Thymus (tissue), 11 donors: ENCODE measurements around the gene NTM. TPM values are rescaled to one million over a fixed set of nuclear protein-coding genes. Genes with fewer than 3 reads are reported as not detected.

ENCODE experiments used
- DNase-seq, 9 donors: peaks; one replicate each; pipeline ENCODE4 v3.0.0-alpha.2; 2013; ENCODE audit warnings: low spot score in 9 of 9, low read depth in 6 of 9, missing footprints in 1 of 9
- H3K27ac ChIP-seq, 2 donors: one replicate each; pipeline ENCODE4 v1.5.1; 2013; ENCODE audit warnings: control low read depth in 1 of 2, low read depth in 1 of 2, low read length in 1 of 2, mild to moderate bottlenecking in 1 of 2, moderate library complexity in 1 of 2
- H3K27me3 ChIP-seq, 2 donors: one replicate each; pipeline ENCODE4 v1.5.1; 2013; ENCODE audit warnings: low read length in 1 of 2; ENCODE audit not compliant: control insufficient read depth in 2 of 2, insufficient read depth in 1 of 2
- H3K36me3 ChIP-seq, 2 donors: one replicate each; pipeline ENCODE4 v1.5.1; 2013; ENCODE audit warnings: low read length in 1 of 2, mild to moderate bottlenecking in 1 of 2, moderate library complexity in 1 of 2; ENCODE audit not compliant: control insufficient read depth in 2 of 2, insufficient read depth in 2 of 2
- H3K4me1 ChIP-seq, 2 donors: one replicate each; pipeline ENCODE4 v1.5.1; 2013; ENCODE audit warnings: low read length in 2 of 2; ENCODE audit not compliant: control insufficient read depth in 2 of 2, insufficient read depth in 2 of 2
- H3K4me3 ChIP-seq, 2 donors: one replicate each; pipeline ENCODE4 v1.5.1; 2013; ENCODE audit warnings: low read length in 2 of 2, control low read depth in 1 of 2, mild to moderate bottlenecking in 1 of 2
- H3K9me3 ChIP-seq, 2 donors: one replicate each; pipeline ENCODE4 v1.5.1; 2013; ENCODE audit warnings: low read length in 1 of 2, mild to moderate bottlenecking in 1 of 2; ENCODE audit not compliant: control insufficient read depth in 2 of 2, insufficient read depth in 1 of 2
- WGBS: extraction: QIAGEN DNeasy Blood & Tissue Kit; methylation state at CpG from one replicate; pipeline ENCODE4 v1.1.7; 2013; 5-methylcytosine and 5-hydroxymethylcytosine counted together
- polyA plus RNA-seq: library from polyadenylated mRNA; stranded (reverse); fragments of 200-250 nt; gene quantifications from one replicate; pipeline ENCODE4 v1.2.3, GENCODE V29; 2013
- total RNA-seq: library from RNA; stranded (reverse); fragments of 120-200 nt; gene quantifications from one replicate; pipeline ENCODE4 v1.2.4, GENCODE V29; 2013
- donor health status: healthy.

The NTM gene
- total and polyA plus RNA-seq, 2 donors, result 0.18 to 0.47 TPM

DNA sequence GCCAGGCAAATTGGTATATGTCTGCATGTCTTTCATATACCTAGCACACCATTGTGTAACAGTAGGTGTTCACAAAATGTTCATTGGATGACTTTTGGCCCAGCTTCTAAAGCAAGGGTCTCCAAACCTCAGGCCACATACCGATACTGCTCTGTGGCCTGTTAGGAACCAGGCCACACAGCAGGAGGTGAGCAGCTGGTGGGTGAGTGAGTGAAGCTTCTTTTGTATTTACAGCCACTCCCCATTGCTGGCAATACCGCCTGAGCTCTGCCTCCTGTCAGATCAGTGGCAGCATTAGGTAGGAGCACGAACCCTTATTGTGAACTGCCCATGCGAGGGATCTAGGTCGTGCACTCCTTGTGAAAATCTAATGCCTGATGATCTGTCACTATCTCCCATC, 836.6 kb downstream of the NTM start:
- DNase-seq, result no peak
- no peaks in the 10 kb centered on the region for H3K27me3 ChIP-seq
- no peaks in the 10 kb centered on the region for H3K9me3 ChIP-seq
- no peak overlapping the region for H3K27ac ChIP-seq
- 92% methylated on average over 5 of the region's 5 CpGs for WGBS
- H3K4me1 ChIP-seq, result no peaks in the 10 kb centered on the region
- no peak overlapping the region for H3K4me3 ChIP-seq
- no peaks in the 10 kb centered on the region for H3K36me3 ChIP-seq

DNA sequence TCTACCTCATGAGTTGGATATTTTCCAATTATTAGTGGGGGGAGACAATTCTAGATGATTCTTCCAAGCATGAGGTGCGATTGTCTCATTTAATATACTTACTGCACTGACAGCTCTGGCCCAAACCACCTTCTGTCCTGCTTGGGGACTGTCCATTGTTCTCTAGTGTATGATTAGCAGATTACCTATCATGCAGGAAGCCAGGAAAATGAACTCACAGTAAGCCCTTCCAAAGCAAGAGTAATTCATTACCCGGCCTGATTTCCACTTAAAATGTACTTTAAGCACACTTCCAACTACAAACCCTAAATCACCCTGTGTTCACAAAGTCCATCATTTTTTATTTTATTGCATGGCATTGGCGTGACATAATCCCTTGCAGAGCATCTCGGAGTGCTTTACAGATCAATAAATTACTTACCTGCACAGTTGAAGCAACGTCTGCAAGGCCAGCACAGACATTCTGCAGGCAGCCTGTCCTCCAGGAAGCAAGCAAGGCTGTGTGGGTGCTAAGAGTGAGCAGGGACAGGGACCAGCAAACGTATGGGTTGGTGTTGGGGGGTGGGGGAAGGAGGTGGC, 838.2 kb downstream of the NTM start:
- no peak overlapping the region for H3K27ac ChIP-seq
- H3K9me3 ChIP-seq, result no peaks in the 10 kb centered on the region
- H3K4me1 ChIP-seq, result no peaks in the 10 kb centered on the region
- H3K36me3 ChIP-seq, result no peaks in the 10 kb centered on the region
- 76% methylated on average over 6 of the region's 6 CpGs for WGBS
- DNase-seq, result no peak
- no peak overlapping the region for H3K4me3 ChIP-seq
- no peaks in the 10 kb centered on the region for H3K27me3 ChIP-seq

DNA sequence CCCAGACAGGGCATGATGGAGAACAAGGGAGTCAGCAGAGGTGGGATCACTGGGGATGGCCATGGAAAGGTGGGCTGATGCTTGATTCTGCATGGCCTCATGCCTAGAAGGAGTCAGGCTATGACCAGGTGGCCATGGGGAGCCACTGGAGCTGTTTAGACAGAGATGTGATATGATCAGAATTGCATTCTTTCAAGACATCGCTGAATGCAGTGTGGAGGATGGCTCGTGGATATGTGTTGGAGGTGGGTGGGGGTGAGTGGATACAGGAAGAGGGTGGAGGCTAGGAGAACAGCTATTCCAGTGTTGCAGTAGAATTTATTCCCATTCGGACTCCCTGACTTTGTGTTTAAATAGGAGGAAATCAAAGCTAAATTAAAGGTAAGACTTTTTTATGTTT, 841.1 kb downstream of the NTM start:
- H3K36me3 ChIP-seq, result no peaks in the 10 kb centered on the region
- no peaks in the 10 kb centered on the region for H3K27me3 ChIP-seq
- DNase-seq, result no peak
- no peak overlapping the region for H3K27ac ChIP-seq
- no peaks in the 10 kb centered on the region for H3K4me1 ChIP-seq
- no peaks in the 10 kb centered on the region for H3K9me3 ChIP-seq
- no peak overlapping the region for H3K4me3 ChIP-seq
- 87% methylated on average over 3 of the region's 3 CpGs for WGBS

DNA sequence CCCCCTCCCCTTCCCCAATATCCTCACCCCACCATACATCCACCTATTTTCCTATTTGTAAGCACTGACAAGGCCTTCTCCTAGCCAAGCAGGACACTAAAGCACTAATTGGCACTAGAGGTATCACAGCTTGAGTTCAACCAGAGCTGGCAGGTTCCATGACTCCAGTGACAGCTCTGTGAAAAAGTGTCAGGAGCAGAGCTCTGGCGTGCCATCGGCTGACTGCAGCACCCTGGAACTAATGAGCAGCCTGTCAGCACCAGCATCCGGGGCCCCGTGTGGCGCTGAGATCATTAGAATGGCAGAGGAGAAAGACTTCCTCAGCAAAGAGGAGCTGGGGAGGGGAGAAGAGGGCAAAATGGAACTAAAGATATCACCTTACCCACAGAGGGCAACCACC, 847.4 kb downstream of the NTM start:
- 90% methylated on average over 5 of the region's 5 CpGs for WGBS
- Histone ChIP-seq H3K4me1 (no peaks in the 10 kb centered on the region), H3K36me3 (no peaks in the 10 kb centered on the region), H3K4me3 (no peak overlapping the region), H3K9me3 (no peaks in the 10 kb centered on the region), H3K27ac (no peak overlapping the region), H3K27me3 (no peaks in the 10 kb centered on the region)
- DNase-seq, result no peak

DNA sequence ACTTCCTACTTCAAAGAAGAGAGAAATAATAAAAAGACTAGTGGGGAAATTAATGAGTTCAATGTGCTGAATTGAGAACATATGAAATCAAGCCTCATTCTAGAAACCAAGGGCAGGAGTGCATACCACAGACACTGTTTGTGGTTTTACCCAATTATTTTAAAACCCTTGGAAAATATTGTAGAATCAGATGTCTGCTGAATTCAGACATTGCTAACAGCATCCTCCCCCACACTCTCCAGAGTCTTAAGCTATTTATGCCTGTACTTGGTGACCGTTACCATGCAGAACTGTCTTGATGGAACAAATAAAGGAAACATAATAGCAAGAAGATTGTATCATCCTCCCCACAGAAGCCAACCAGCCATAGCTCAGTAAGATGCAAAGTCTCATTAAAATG, 850.1 kb downstream of the NTM start:
- Histone ChIP-seq H3K4me1 (no peaks in the 10 kb centered on the region), H3K4me3 (no peak overlapping the region), H3K9me3 (no peaks in the 10 kb centered on the region), H3K36me3 (no peaks in the 10 kb centered on the region), H3K27ac (no peak overlapping the region), H3K27me3 (no peaks in the 10 kb centered on the region)
- 94% methylated on average over 1 of the region's 1 CpG for WGBS
- no peak for DNase-seq

DNA sequence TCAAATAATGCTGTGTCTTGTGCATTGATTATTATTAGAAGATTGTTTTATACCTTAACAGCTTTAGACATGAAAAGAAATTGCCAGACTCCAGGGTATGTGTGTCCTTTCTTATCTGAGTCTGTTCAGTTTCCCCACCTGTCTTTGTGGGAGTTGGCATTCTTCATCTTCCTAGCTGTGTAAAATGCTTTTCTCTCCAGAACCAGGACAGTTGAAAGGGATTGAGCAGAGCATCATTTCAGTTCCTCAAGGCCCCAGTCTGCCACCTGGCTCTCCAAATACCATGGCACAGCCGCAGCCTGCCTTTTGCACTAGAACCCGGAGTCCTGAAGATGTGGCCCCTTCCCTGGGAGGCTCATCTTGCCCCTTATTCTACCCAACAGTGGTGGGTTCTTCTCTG, 851.9 kb downstream of the NTM start:
- H3K27me3 ChIP-seq, result no peaks in the 10 kb centered on the region
- H3K4me3 ChIP-seq, result no peak overlapping the region
- no peaks in the 10 kb centered on the region for H3K36me3 ChIP-seq
- 86% methylated on average over 2 of the region's 2 CpGs for WGBS
- H3K9me3 ChIP-seq, result no peaks in the 10 kb centered on the region
- H3K4me1 ChIP-seq, result no peaks in the 10 kb centered on the region
- H3K27ac ChIP-seq, result no peak overlapping the region
- no peak for DNase-seq

DNA sequence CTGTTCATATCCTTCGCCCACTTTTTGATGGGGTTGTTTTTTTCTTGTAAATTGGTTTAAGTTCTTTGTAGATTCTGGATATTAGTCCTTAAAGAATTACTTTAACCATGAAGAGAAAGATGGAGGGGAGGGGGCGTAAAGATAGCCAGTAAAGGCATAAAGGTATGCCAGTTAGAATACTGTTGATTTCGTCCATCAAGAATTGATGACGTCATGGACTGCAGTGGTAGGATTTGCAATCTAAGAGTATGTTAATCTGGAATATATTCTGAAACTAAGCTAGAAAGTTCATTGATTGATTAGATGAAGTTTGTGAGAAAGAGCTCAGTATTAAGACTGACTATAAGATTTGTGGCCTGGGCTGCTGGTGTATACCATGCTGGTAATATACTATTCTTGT, 856.1 kb downstream of the NTM start:
- no peak for DNase-seq
- Histone ChIP-seq H3K4me3 (no peak overlapping the region), H3K36me3 (no peaks in the 10 kb centered on the region), H3K27ac (no peak overlapping the region), H3K9me3 (no peaks in the 10 kb centered on the region), H3K4me1 (no peaks in the 10 kb centered on the region), H3K27me3 (no peaks in the 10 kb centered on the region)
- 94% methylated on average over 4 of the region's 4 CpGs for WGBS

DNA sequence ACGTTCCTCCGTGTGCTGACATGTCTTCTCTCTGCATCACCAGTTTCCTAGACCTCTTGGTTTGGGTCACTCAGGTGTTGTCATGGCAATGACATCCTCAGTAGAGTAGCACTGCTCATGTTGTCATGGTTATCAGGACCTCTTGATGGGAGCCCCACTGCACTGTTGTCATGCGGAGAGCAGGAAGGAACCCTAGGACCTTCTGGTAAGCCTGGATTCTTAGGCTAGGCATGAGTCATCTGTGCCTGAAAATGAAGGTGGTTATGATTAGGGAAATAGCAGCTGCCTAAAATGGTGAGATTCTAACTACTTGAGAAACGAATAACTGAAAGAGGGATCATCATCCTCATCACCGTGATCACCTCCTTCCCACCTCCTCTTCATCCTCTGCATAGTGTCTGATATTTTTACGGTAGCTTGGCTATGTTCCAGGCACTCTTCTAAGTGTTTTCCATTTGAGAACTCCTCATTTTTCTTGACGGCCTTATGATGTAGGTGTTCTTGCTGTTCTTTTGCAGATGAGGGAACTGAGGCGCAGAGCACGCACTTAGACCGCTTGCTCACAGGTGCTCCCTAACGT, 858.4 kb downstream of the NTM start:
- no peak overlapping the region for H3K27ac ChIP-seq
- DNase-seq, result no peak
- WGBS, result 93% methylated on average over 11 of the region's 11 CpGs
- H3K27me3 ChIP-seq, result no peaks in the 10 kb centered on the region
- H3K9me3 ChIP-seq, result no peaks in the 10 kb centered on the region
- no peak overlapping the region for H3K4me3 ChIP-seq
- H3K4me1 ChIP-seq, result no peaks in the 10 kb centered on the region
- H3K36me3 ChIP-seq, result no peaks in the 10 kb centered on the region

DNA sequence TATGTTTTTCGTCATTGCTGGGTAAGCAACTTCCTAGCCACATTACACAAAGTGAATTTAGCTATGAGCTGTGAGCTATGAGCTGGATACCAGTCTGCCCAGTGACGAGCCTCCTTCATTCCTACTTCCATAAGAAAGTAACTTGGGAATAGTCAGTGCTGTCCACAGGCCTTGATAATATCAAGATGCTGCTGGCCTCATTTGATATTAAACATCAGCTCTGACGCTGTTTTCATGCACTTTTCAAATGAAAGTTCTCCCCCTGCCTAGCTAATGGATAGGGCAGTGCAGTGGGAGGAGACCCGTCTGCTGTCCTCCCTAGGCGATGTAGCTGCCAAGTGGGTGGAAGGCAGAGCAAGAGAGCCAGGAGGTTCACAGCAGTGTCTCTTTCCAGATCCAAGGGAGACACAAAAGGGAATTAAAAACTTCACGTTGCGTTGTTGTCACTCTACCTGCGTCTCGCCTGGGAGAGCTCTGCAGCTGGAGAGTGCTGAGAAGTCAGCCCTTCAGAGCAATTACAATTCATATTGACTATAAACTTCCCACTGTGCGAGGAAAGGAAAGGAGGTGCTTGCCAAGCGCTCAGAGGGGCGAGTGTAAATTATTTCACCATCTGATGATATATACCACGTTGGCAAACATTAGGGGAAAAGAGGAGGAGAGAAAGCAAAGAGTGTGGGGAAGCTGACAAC, 861.4 kb downstream of the NTM start:
- no peaks in the 10 kb centered on the region for H3K27me3 ChIP-seq
- H3K4me3 ChIP-seq, result no peak overlapping the region
- no peak for DNase-seq
- no peaks in the 10 kb centered on the region for H3K9me3 ChIP-seq
- WGBS, result 69% methylated on average over 13 of the region's 13 CpGs
- no peaks in the 10 kb centered on the region for H3K36me3 ChIP-seq
- H3K27ac ChIP-seq, result no peak overlapping the region
- H3K4me1 ChIP-seq, result no peaks in the 10 kb centered on the region
